OCI-LY7 (cell line): ENCODE measurements around the gene FN1. TPM values are rescaled to one million over a fixed set of nuclear protein-coding genes. Genes with fewer than 3 reads are reported as not detected.

Experiments used
- BruUV-seq: library from RNA; stranded (reverse); fragments of 400-500 nt; replicated peaks from 2 replicates; lab custom pipeline; 2021; lab: Mats Ljungman, UMichigan
- CTCF ChIA-PET: fragments of 300-600 bp; sonication (Branson Sonifier 250); formaldehyde crosslinking; loops from one replicate; lab custom pipeline; 2022; ENCODE audit warnings: antibody characterized with exemption; ENCODE audit not compliant: unreplicated experiment; lab: Charles Lee
- POLR2A ChIA-PET: fragments of 300-600 bp; sonication (Branson Sonifier 250); formaldehyde crosslinking; loops from one replicate; lab custom pipeline; 2022; ENCODE audit warnings: antibody characterized with exemption; lab: Charles Lee
- DNase-seq: peaks from one replicate; pipeline ENCODE4 v3.0.0-alpha.2; 2015; ENCODE audit warnings: low spot score
- H2AFZ ChIP-seq: fragments of 200-600 bp; sonication (generic), shearing (Covaris generic); 2 replicates; pipeline ENCODE4 v1.6.1; 2014; ENCODE audit warnings: mild to moderate bottlenecking, antibody characterized with exemption, low read length, moderate library complexity
- H3K27ac ChIP-seq: fragments of 200-600 bp; sonication (generic); 2 replicates; pipeline ENCODE4 v1.5.1; 2014; ENCODE audit warnings: mixed run types, low read depth, mild to moderate bottlenecking, moderate library complexity, low read length, inconsistent platforms; ENCODE audit not compliant: poor library complexity, severe bottlenecking
- H3K36me3 ChIP-seq: fragments of 200-600 bp; sonication (generic); 2 replicates; pipeline ENCODE4 v1.6.1; 2014; ENCODE audit warnings: mild to moderate bottlenecking, antibody characterized with exemption, low read length, moderate library complexity, mixed read lengths; ENCODE audit not compliant: insufficient read depth
- H3K4me1 ChIP-seq: fragments of 200-600 bp; sonication (generic); 2 replicates; pipeline ENCODE4 v1.5.1; 2014; ENCODE audit warnings: mild to moderate bottlenecking, low read length; ENCODE audit not compliant: insufficient read depth, poor library complexity, severe bottlenecking
- H3K4me2 ChIP-seq: fragments of 200-600 bp; sonication (generic); 2 replicates; pipeline ENCODE4 v1.6.1; 2014; ENCODE audit warnings: mild to moderate bottlenecking, low read length
- H3K4me3 ChIP-seq: fragments of 200-600 bp; sonication (generic); 2 replicates; pipeline ENCODE4 v1.5.1; 2014; ENCODE audit warnings: mild to moderate bottlenecking, low read depth, low read length; ENCODE audit not compliant: poor library complexity, severe bottlenecking
- H3K79me2 ChIP-seq: fragments of 200-600 bp; sonication (generic); 2 replicates; pipeline ENCODE4 v1.6.1; 2016; ENCODE audit warnings: low read depth, mild to moderate bottlenecking, low read length, moderate library complexity, mixed read lengths; ENCODE audit not compliant: insufficient read depth
- H3K9me2 ChIP-seq: fragments of 200-600 bp; sonication (generic); 2 replicates; pipeline ENCODE4 v1.6.1; 2016; ENCODE audit warnings: mild to moderate bottlenecking, low read length, mixed read lengths; ENCODE audit not compliant: insufficient read depth
- H3K9me3 ChIP-seq: fragments of 200-600 bp; sonication (generic); 2 replicates; pipeline ENCODE4 v1.6.1; 2014; ENCODE audit warnings: mild to moderate bottlenecking, mixed run types, low read length, mixed read lengths
- H4K20me1 ChIP-seq: fragments of 200-600 bp; sonication (generic); 2 replicates; pipeline ENCODE4 v1.6.1; 2014; ENCODE audit warnings: mild to moderate bottlenecking, antibody characterized with exemption, low read length, moderate library complexity, mixed read lengths; ENCODE audit not compliant: insufficient read depth
- EZH2phosphoT487 ChIP-seq: fragments of 200-600 bp; sonication (generic); IDR thresholded peaks from 2 replicates; pipeline ENCODE4 v1.6.1; 2018; ENCODE audit warnings: low read depth, borderline replicate concordance, mild to moderate bottlenecking, mixed run types, antibody characterized with exemption, low read length, moderate library complexity, mixed read lengths
- intact Hi-C: fragments of 100-400 bp; cut with micrococcal nuclease; formaldehyde crosslinking; loops from one replicate; pipeline ENCODE4 v1.10.0; 2022; ENCODE audit not compliant: unreplicated experiment
- total RNA-seq, 2 experiments: library from RNA; depleted of rRNA in 1 of 2; stranded (reverse); fragments of >200 nt in 1 of 2; shearing (Covaris generic) in 1 of 2; gene quantifications; 2 replicates each; pipeline ENCODE4 v1.2.3, GENCODE V29; 2014 to 2022
- TF ChIP-seq, protein P1 (sequence below): fragments of 200-600 bp; sonication (generic); conservative IDR thresholded peaks from 2 replicates; pipeline ENCODE4 v1.5.1; 2014; ENCODE audit warnings: mild to moderate bottlenecking, antibody characterized with exemption, low read length, moderate library complexity, mixed read lengths

The FN1 gene
- total RNA-seq, 2 experiments from 2014 or later = 1.3 TPM; not detected in 1

DNA sequence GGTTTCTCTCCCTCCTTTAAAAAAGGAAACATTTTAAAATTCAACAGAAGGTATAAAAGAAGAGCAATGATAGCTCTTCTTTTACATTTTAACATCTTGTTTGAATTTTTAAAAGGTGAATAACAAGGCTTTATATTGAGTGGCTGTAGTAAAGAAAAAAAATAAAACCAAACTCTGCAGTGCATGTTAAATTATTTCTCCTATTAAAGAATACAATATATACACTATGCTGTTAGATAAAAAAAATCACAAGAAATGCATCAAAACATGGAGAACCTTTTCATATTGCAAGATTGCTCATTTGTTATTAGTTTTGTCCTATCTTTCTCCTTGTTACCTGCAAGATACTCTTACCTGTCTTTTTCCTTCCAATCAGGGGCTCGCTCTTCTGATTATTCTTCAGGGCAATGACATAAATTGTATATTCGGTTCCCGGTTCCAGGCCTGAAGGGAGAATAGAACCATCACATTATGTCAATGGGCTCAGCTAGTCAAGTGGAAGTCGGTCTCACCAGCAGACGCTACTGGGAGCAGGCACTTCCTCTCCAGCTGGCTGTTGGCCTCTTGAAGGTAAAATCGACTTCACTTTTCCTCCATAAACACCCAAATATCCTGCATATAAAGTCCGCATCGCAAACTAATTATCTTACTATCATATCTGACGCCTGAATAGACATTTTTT, 62.8 kb downstream of the FN1 start:
- ChIA-PET POLR2A (interaction anchor here (0.7 to 0.9 kb wide), 2 partner anchors 18 to 30 kb away, joined by 3 to 4 read pairs; no protein-coding TSS in a partner anchor), CTCF (no interaction called here)
- Histone ChIP-seq H2AFZ (no peak overlapping the region), H3K9me2 (no peaks in the 10 kb centered on the region), H3K79me2 (no peaks in the 10 kb centered on the region), H3K4me3 (no peak overlapping the region), H4K20me1 (no peaks in the 10 kb centered on the region; the same call in 1 of the 2 replicates), H3K4me2 (no peak overlapping the region), H3K36me3 (peaks cover 2% of the 10 kb centered on the region; the same call in 1 of the 2 replicates), H3K9me3 (no peaks in the 10 kb centered on the region), H3K4me1 (no peaks in the 10 kb centered on the region), H3K27ac (no peak overlapping the region)
- intact Hi-C loops = no loop called here
- TF ChIP-seq, protein P1, sequence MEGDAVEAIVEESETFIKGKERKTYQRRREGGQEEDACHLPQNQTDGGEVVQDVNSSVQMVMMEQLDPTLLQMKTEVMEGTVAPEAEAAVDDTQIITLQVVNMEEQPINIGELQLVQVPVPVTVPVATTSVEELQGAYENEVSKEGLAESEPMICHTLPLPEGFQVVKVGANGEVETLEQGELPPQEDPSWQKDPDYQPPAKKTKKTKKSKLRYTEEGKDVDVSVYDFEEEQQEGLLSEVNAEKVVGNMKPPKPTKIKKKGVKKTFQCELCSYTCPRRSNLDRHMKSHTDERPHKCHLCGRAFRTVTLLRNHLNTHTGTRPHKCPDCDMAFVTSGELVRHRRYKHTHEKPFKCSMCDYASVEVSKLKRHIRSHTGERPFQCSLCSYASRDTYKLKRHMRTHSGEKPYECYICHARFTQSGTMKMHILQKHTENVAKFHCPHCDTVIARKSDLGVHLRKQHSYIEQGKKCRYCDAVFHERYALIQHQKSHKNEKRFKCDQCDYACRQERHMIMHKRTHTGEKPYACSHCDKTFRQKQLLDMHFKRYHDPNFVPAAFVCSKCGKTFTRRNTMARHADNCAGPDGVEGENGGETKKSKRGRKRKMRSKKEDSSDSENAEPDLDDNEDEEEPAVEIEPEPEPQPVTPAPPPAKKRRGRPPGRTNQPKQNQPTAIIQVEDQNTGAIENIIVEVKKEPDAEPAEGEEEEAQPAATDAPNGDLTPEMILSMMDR = no peak
- no TSS peak for BruUV-seq
- DNase-seq = no peak

DNA sequence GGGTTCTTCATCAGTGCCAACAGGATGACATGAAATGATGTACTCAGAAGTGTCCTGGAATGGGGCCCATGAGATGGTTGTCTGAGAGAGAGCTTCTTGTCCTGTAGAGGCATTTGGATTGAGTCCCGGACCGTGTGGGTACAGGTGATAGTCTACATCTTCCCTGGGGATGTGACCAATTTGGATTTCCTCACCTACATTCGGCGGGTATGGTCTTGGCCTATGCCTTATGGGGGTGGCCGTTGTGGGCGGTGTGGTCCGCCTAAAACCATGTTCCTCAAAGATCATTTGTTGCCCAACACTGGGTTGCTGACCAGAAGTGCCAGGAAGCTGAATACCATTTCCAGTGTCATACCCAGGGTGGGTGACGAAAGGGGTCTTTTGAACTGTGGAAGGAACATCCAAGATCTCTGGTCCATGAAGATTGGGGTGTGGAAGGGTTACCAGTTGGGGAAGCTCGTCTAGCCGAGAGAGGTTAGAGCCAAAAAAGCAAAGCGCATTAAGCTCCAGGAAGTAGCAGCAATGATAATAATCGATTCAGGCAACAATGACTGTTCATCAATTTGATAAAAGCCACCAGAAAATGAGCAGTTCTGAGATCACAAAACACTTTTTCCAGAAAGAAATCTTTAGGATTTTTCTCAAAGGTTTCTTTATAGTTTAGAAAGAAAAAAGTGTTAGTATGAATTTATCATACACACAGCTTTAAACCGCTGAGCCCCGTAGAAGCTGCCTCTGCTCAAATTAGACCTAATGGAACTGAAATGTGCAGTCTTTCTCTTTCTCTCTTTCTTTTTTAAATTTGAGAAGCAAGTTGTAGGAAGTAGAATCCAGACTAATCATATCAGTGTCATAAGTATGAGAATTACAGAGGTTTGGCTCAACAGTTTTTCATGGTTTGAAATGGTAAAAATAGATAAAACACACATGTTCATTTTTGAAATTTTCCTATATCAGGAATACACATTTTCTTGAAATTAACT, 63.7 kb downstream of the FN1 start:
- no peak overlapping the region for H3K4me3 ChIP-seq
- H3K36me3 ChIP-seq = peaks cover 11% of the 10 kb centered on the region
- no peaks in the 10 kb centered on the region for H3K79me2 ChIP-seq
- H3K9me3 ChIP-seq = no peaks in the 10 kb centered on the region
- no peak overlapping the region for H2AFZ ChIP-seq
- intact Hi-C loops = no loop called here
- no peaks in the 10 kb centered on the region for H3K4me1 ChIP-seq
- no peak overlapping the region for H3K4me2 ChIP-seq
- BruUV-seq = no TSS peak
- no peak for DNase-seq
- ChIA-PET POLR2A (interaction anchor here (0.7 to 0.9 kb wide), 2 partner anchors 17 to 29 kb away, joined by 3 to 4 read pairs; no protein-coding TSS in a partner anchor), CTCF (no interaction called here)
- H3K27ac ChIP-seq = no peak overlapping the region
- no peak for TF ChIP-seq EZH2phosphoT487
- TF ChIP-seq, protein P1 = no peak
- no peaks in the 10 kb centered on the region; the same call in 1 of the 2 replicates for H4K20me1 ChIP-seq
- H3K9me2 ChIP-seq = no peaks in the 10 kb centered on the region
